Smooth muscle cell (in vitro differentiated cells): ENCODE data around the gene CDX1. TPM values are rescaled to one million over a fixed set of nuclear protein-coding genes. Genes with fewer than 3 reads are reported as not detected.

Experiments used
- DNase-seq: peaks from one replicate; lab custom pipeline; 2025; ENCODE audit not compliant: unreplicated experiment; lab: John Stamatoyannopoulos, UW
- H2AFZ ChIP-seq: fragments of 200-600 bp; sonication (generic); 2 replicates; pipeline ENCODE4 v1.6.0; 2016; ENCODE audit warnings: antibody characterized with exemption, low read depth, mild to moderate bottlenecking
- H3F3A ChIP-seq: fragments of 200-600 bp; sonication (generic); 2 replicates; pipeline ENCODE4 v1.6.0; 2017; ENCODE audit warnings: antibody characterized with exemption, low read depth
- H3K27ac ChIP-seq: fragments of 200-600 bp; sonication (generic); 2 replicates; pipeline ENCODE4 v1.5.1; 2016; ENCODE audit warnings: low read depth, mild to moderate bottlenecking
- H3K27me3 ChIP-seq: fragments of 200-600 bp; sonication (generic); 2 replicates; pipeline ENCODE4 v1.6.1; 2016; ENCODE audit warnings: low read depth, mild to moderate bottlenecking
- H3K36me3 ChIP-seq: fragments of 200-600 bp; sonication (generic); 2 replicates; pipeline ENCODE4 v1.5.1; 2016; ENCODE audit warnings: low read depth
- H3K4me1 ChIP-seq: fragments of 200-600 bp; sonication (generic); 2 replicates; pipeline ENCODE4 v1.5.1; 2016; ENCODE audit warnings: low read depth
- H3K4me2 ChIP-seq: fragments of 200-600 bp; sonication (generic); 2 replicates; pipeline ENCODE4 v1.6.0; 2016; ENCODE audit warnings: mild to moderate bottlenecking
- H3K4me3 ChIP-seq: fragments of 200-600 bp; sonication (generic); 2 replicates; pipeline ENCODE4 v1.5.1; 2016; ENCODE audit warnings: mild to moderate bottlenecking
- H3K79me2 ChIP-seq: fragments of 200-600 bp; sonication (generic); 2 replicates; pipeline ENCODE4 v1.6.0; 2016; ENCODE audit warnings: low read depth, mild to moderate bottlenecking
- H3K9ac ChIP-seq: fragments of 200-600 bp; sonication (generic); 2 replicates; pipeline ENCODE4 v1.6.0; 2016; ENCODE audit warnings: low read depth
- H3K9me3 ChIP-seq: fragments of 200-600 bp; sonication (generic); replicated peaks from 2 replicates; pipeline ENCODE4 v1.5.1; 2016; ENCODE audit warnings: low read depth
- H4K20me1 ChIP-seq: fragments of 200-600 bp; sonication (generic); 2 replicates; pipeline ENCODE4 v1.6.0; 2016; ENCODE audit warnings: low read depth
- CTCF ChIP-seq: fragments of 200-600 bp; sonication (generic); IDR thresholded peaks from 2 replicates; pipeline ENCODE4 v1.5.1; 2017; ENCODE audit warnings: borderline replicate concordance, mild to moderate bottlenecking, antibody characterized with exemption; ENCODE audit not compliant: insufficient read depth, poor library complexity, severe bottlenecking
- WGBS: methylation state at CpG from one replicate; pipeline ENCODE4 v1.1.7; 2016; ENCODE audit warnings: low lambda C conversion rate; 5-methylcytosine and 5-hydroxymethylcytosine counted together
- polyA plus RNA-seq: library from polyadenylated mRNA; unstranded; fragments of >200 nt; fragmentation: Nextera tagmentation; extraction: Ambion mirVana; gene quantifications from 2 replicates; pipeline ENCODE4 v1.2.1, GENCODE V29; 2016
- total RNA-seq: library from RNA; depleted of rRNA; stranded (reverse); fragments of >200 nt; gene quantifications from 2 replicates; pipeline ENCODE4 v1.2.3, GENCODE V29; 2014

CDX1 gene
- total and polyA plus RNA-seq, 2 experiments from 2014 or later, result 1.4 to 5.0 TPM

DNA sequence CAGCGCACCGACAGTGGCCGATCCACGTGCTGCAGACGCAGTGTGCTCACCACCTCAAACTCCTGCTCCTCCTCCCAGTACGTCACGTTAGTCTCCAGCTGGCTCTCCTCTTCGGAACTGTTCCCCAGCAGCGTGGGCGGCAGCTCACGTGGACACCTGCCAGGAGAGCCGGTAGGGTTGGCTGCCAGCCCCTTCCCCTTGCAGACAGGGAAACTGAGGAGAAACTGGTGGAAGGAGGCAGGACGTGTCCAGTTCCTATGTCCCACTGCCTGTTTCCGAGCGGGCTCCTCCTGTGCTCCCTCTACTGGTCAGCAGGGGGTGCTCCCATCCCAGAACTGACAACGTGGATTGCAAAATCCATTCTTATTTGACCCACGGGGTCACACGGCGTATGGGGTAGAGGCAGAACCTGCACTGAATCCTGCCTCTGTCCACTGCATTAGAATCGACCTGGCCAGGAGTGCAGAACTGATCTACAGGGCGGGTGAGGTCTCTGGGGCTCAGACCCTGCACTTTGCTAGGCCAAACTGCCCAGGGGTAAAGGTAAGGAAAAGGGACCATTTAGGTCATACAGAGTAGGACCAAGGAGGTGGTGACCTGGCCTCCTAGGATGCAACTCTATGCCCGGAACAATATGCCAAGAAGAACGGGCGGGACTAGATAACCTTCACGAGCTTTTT lies 36.6 kb upstream of the CDX1 start:
- no peak for DNase-seq
- no peaks in the 10 kb centered on the region for H3K27me3 ChIP-seq
- H4K20me1 ChIP-seq, result peaks cover 11% of the 10 kb centered on the region
- peaks cover 15% of the 10 kb centered on the region for H3F3A ChIP-seq
- no peaks in the 10 kb centered on the region for H3K4me1 ChIP-seq
- H3K27ac ChIP-seq, result peak overlapping the region; percentile 100
- peaks cover 15% of the 10 kb centered on the region for H3K79me2 ChIP-seq
- H3K36me3 ChIP-seq, result no peaks in the 10 kb centered on the region
- no peak overlapping the region for H3K9ac ChIP-seq
- no peak overlapping the region for H3K4me2 ChIP-seq
- no peaks in the 10 kb centered on the region for H3K9me3 ChIP-seq
- peak; percentile 84 for TF ChIP-seq CTCF
- no peak overlapping the region for H2AFZ ChIP-seq
- WGBS, result 59% methylated on average over 25 of the region's 25 CpGs
- H3K4me3 ChIP-seq, result no peak overlapping the region

DNA sequence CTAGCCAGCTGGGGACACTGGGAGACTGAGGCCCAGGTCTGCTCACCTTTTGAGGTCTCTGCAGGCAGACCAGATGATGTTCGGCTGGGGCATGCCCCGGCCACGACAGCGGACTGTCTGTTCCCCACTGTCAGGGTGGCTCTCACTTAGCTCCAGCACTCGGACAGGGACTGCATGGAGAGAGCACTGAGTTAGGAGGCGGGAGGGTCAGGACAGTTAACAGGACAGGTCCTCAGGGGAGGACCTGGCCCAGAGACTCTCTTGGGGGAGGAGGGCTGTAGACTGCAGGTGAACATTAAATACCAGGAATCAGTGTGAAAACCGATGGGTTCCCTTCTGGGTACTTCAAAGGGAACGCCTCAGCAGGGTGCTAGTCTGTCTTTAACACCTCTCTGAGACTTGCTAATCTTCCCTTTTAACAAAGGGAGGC lies 36.1 kb upstream of the CDX1 start:
- Histone ChIP-seq H3K79me2 (peaks cover 19% of the 10 kb centered on the region), H3K27me3 (no peaks in the 10 kb centered on the region), H3F3A (peaks cover 19% of the 10 kb centered on the region), H2AFZ (no peak overlapping the region), H3K4me3 (no peak overlapping the region), H3K9ac (no peak overlapping the region), H3K36me3 (no peaks in the 10 kb centered on the region), H3K4me1 (no peaks in the 10 kb centered on the region), H3K9me3 (no peaks in the 10 kb centered on the region), H3K4me2 (no peak overlapping the region), H4K20me1 (peaks cover 11% of the 10 kb centered on the region), H3K27ac (peak overlapping the region; percentile 100)
- no peak for TF ChIP-seq CTCF
- 74% methylated on average over 8 of the region's 8 CpGs for WGBS
- DNase-seq, result no peak

GRCh38 chr5:150131461-150131860 lies 35.1 kb upstream of the CDX1 start:
- Histone ChIP-seq H3K9ac (no peak overlapping the region), H3K4me3 (no peak overlapping the region), H3K36me3 (no peaks in the 10 kb centered on the region), H3F3A (peaks cover 19% of the 10 kb centered on the region), H3K9me3 (no peaks in the 10 kb centered on the region), H3K79me2 (peaks cover 27% of the 10 kb centered on the region), H3K27me3 (no peaks in the 10 kb centered on the region), H2AFZ (no peak overlapping the region), H3K4me2 (no peak overlapping the region), H3K4me1 (peaks cover 5% of the 10 kb centered on the region), H3K27ac (peak overlapping the region; percentile 100), H4K20me1 (peaks cover 11% of the 10 kb centered on the region)
- 90% methylated on average over 4 of the region's 4 CpGs for WGBS
- no peak for TF ChIP-seq CTCF
- no peak for DNase-seq
